OCI-LY7 (cell line): Measurements from ENCODE around the gene CPNE5. TPM values are rescaled to one million over a fixed set of nuclear protein-coding genes. Genes with fewer than 3 reads are reported as not detected.

Source experiments
- BruUV-seq: library from RNA; stranded (reverse); fragments of 400-500 nt; replicated peaks from 2 replicates; lab custom pipeline; 2021; lab: Mats Ljungman, UMichigan
- CTCF ChIA-PET: fragments of 300-600 bp; sonication (Branson Sonifier 250); formaldehyde crosslinking; loops from one replicate; lab custom pipeline; 2022; ENCODE audit warnings: antibody characterized with exemption; ENCODE audit not compliant: unreplicated experiment; lab: Charles Lee
- POLR2A ChIA-PET: fragments of 300-600 bp; sonication (Branson Sonifier 250); formaldehyde crosslinking; loops from one replicate; lab custom pipeline; 2022; ENCODE audit warnings: antibody characterized with exemption; lab: Charles Lee
- DNase-seq: peaks from one replicate; pipeline ENCODE4 v3.0.0-alpha.2; 2015; ENCODE audit warnings: low spot score
- H2AFZ ChIP-seq: fragments of 200-600 bp; sonication (generic), shearing (Covaris generic); 2 replicates; pipeline ENCODE4 v1.6.1; 2014; ENCODE audit warnings: mild to moderate bottlenecking, antibody characterized with exemption, low read length, moderate library complexity
- H3K27ac ChIP-seq: fragments of 200-600 bp; sonication (generic); 2 replicates; pipeline ENCODE4 v1.5.1; 2014; ENCODE audit warnings: mixed run types, low read depth, mild to moderate bottlenecking, moderate library complexity, low read length, inconsistent platforms; ENCODE audit not compliant: poor library complexity, severe bottlenecking
- H3K36me3 ChIP-seq: fragments of 200-600 bp; sonication (generic); 2 replicates; pipeline ENCODE4 v1.6.1; 2014; ENCODE audit warnings: mild to moderate bottlenecking, antibody characterized with exemption, low read length, moderate library complexity, mixed read lengths; ENCODE audit not compliant: insufficient read depth
- H3K4me1 ChIP-seq: fragments of 200-600 bp; sonication (generic); 2 replicates; pipeline ENCODE4 v1.5.1; 2014; ENCODE audit warnings: mild to moderate bottlenecking, low read length; ENCODE audit not compliant: insufficient read depth, poor library complexity, severe bottlenecking
- H3K4me2 ChIP-seq: fragments of 200-600 bp; sonication (generic); 2 replicates; pipeline ENCODE4 v1.6.1; 2014; ENCODE audit warnings: mild to moderate bottlenecking, low read length
- H3K4me3 ChIP-seq: fragments of 200-600 bp; sonication (generic); 2 replicates; pipeline ENCODE4 v1.5.1; 2014; ENCODE audit warnings: mild to moderate bottlenecking, low read depth, low read length; ENCODE audit not compliant: poor library complexity, severe bottlenecking
- H3K79me2 ChIP-seq: fragments of 200-600 bp; sonication (generic); 2 replicates; pipeline ENCODE4 v1.6.1; 2016; ENCODE audit warnings: low read depth, mild to moderate bottlenecking, low read length, moderate library complexity, mixed read lengths; ENCODE audit not compliant: insufficient read depth
- H3K9me2 ChIP-seq: fragments of 200-600 bp; sonication (generic); 2 replicates; pipeline ENCODE4 v1.6.1; 2016; ENCODE audit warnings: mild to moderate bottlenecking, low read length, mixed read lengths; ENCODE audit not compliant: insufficient read depth
- H3K9me3 ChIP-seq: fragments of 200-600 bp; sonication (generic); 2 replicates; pipeline ENCODE4 v1.6.1; 2014; ENCODE audit warnings: mild to moderate bottlenecking, mixed run types, low read length, mixed read lengths
- H4K20me1 ChIP-seq: fragments of 200-600 bp; sonication (generic); 2 replicates; pipeline ENCODE4 v1.6.1; 2014; ENCODE audit warnings: mild to moderate bottlenecking, antibody characterized with exemption, low read length, moderate library complexity, mixed read lengths; ENCODE audit not compliant: insufficient read depth
- EZH2phosphoT487 ChIP-seq: fragments of 200-600 bp; sonication (generic); IDR thresholded peaks from 2 replicates; pipeline ENCODE4 v1.6.1; 2018; ENCODE audit warnings: low read depth, borderline replicate concordance, mild to moderate bottlenecking, mixed run types, antibody characterized with exemption, low read length, moderate library complexity, mixed read lengths
- intact Hi-C: fragments of 100-400 bp; cut with micrococcal nuclease; formaldehyde crosslinking; loops from one replicate; pipeline ENCODE4 v1.10.0; 2022; ENCODE audit not compliant: unreplicated experiment
- total RNA-seq, 2 experiments: library from RNA; depleted of rRNA in 1 of 2; stranded (reverse); fragments of >200 nt in 1 of 2; shearing (Covaris generic) in 1 of 2; gene quantifications; 2 replicates each; pipeline ENCODE4 v1.2.3, GENCODE V29; 2014 to 2022
- TF ChIP-seq, protein P1 (sequence below): fragments of 200-600 bp; sonication (generic); conservative IDR thresholded peaks from 2 replicates; pipeline ENCODE4 v1.5.1; 2014; ENCODE audit warnings: mild to moderate bottlenecking, antibody characterized with exemption, low read length, moderate library complexity, mixed read lengths

Gene CPNE5
- total RNA-seq, 2 experiments from 2014 or later, result 37.7 to 89.8 TPM

DNA sequence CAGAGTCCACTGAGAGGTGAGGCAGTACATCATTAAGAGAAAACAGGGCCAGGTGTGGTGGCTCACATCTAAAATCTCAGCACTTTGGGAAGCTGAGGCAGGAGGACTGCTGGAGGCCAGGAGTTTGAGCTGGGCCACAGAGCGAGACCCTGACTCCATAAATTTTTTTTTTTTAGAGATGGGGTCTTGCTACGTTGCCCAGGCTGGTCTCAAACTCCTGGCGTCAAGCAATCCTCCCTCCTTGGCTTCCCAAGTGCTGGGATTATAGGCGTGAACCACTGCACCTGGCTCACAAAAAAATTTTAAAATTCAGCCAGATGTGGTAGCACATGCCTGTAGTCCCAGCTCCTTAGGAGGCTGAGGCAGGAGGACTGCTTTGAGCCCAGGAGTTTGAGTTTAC, 18.1 kb upstream of the CPNE5 start:
- POLR2A ChIA-PET, result interaction anchor here (0.6 to 0.7 kb wide), 2 partner anchors 8 to 17 kb away, joined by 3 read pairs; no protein-coding TSS in a partner anchor
- no peak overlapping the region for H3K27ac ChIP-seq
- TF ChIP-seq, protein P1, sequence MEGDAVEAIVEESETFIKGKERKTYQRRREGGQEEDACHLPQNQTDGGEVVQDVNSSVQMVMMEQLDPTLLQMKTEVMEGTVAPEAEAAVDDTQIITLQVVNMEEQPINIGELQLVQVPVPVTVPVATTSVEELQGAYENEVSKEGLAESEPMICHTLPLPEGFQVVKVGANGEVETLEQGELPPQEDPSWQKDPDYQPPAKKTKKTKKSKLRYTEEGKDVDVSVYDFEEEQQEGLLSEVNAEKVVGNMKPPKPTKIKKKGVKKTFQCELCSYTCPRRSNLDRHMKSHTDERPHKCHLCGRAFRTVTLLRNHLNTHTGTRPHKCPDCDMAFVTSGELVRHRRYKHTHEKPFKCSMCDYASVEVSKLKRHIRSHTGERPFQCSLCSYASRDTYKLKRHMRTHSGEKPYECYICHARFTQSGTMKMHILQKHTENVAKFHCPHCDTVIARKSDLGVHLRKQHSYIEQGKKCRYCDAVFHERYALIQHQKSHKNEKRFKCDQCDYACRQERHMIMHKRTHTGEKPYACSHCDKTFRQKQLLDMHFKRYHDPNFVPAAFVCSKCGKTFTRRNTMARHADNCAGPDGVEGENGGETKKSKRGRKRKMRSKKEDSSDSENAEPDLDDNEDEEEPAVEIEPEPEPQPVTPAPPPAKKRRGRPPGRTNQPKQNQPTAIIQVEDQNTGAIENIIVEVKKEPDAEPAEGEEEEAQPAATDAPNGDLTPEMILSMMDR, result no peak
- intact Hi-C loops, result no loop called here
- DNase-seq, result no peak
- no TSS peak for BruUV-seq
- H3K79me2 ChIP-seq, result peaks cover 15% of the 10 kb centered on the region; the same call in 1 of the 2 replicates
- no peaks in the 10 kb centered on the region for H3K9me3 ChIP-seq
- H3K4me3 ChIP-seq, result no peak overlapping the region
- no peaks in the 10 kb centered on the region for H3K4me1 ChIP-seq
- no peak overlapping the region for H2AFZ ChIP-seq
- CTCF ChIA-PET, result interaction anchor here (0.6 kb wide), 1 partner anchor 54 kb away, joined by 3 read pairs; no protein-coding TSS in a partner anchor
- no peaks in the 10 kb centered on the region for H3K9me2 ChIP-seq
- H4K20me1 ChIP-seq, result no peaks in the 10 kb centered on the region
- no peak overlapping the region for H3K4me2 ChIP-seq
- peaks cover 95% of the 10 kb centered on the region for H3K36me3 ChIP-seq

DNA sequence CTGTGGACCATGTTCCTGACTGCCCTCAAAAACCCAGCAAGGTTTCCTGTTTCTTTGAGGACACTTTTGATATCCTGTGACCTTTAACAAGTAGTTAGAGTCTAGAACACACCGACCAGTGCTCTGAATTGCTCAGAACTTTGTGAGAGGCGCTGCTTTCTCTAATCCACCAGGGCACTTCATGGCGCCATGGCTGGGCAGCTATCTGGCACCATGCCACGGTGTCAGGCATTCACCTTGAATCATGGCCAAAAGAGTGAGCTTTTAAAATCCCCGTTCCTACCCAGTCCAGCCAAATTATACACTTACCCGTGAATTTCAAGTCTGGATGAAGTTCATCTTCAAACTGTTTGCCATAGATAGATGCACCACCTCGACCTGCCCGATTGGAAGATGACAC, 17.0 kb upstream of the CPNE5 start:
- ChIA-PET CTCF (no interaction called here), POLR2A (no interaction called here)
- no peaks in the 10 kb centered on the region for H3K9me2 ChIP-seq
- 0 out of 2 replicates have a peak, but pooled peaks cover 5% of the 10 kb centered on the region for H4K20me1 ChIP-seq
- TF ChIP-seq, protein P1, result no peak
- no peak for TF ChIP-seq EZH2phosphoT487
- H3K9me3 ChIP-seq, result no peaks in the 10 kb centered on the region
- H3K4me1 ChIP-seq, result no peaks in the 10 kb centered on the region
- H3K4me2 ChIP-seq, result no peak overlapping the region
- H3K36me3 ChIP-seq, result peaks cover 96% of the 10 kb centered on the region
- no peak overlapping the region for H2AFZ ChIP-seq
- intact Hi-C loops, result no loop called here
- BruUV-seq, result no TSS peak
- H3K79me2 ChIP-seq, result peaks cover 13% of the 10 kb centered on the region; the same call in 1 of the 2 replicates
- DNase-seq, result no peak
- no peak overlapping the region for H3K4me3 ChIP-seq
- H3K27ac ChIP-seq, result no peak overlapping the region

DNA sequence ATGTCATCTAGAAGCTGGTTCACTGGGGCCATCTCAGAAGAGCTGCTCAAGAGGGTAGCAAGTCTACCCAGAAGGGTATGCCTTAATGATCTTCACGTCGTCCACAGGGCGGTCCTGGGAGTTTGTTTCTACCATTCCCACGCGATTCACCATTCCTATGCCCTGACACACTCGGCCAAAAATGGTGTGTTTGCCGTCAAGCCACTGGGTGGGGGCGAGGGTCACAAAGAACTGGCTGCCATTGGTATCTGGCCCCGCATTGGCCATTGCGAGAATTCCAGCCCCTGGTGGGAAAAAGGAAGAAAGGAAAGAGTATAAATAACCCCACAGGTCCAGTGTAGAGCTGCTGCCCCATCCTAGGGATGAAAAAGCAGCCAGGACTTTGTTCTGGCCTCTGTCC, 16.5 kb upstream of the CPNE5 start:
- DNase-seq, result no peak
- ChIA-PET POLR2A (no interaction called here), CTCF (no interaction called here)
- Histone ChIP-seq H3K36me3 (peaks cover 94% of the 10 kb centered on the region), H2AFZ (no peak overlapping the region), H3K27ac (no peak overlapping the region), H3K79me2 (peaks cover 8% of the 10 kb centered on the region; the same call in 1 of the 2 replicates), H3K4me1 (no peaks in the 10 kb centered on the region), H3K4me3 (no peak overlapping the region), H3K4me2 (no peak overlapping the region), H3K9me2 (no peaks in the 10 kb centered on the region), H3K9me3 (no peaks in the 10 kb centered on the region), H4K20me1 (0 out of 2 replicates have a peak, but pooled peaks cover 6% of the 10 kb centered on the region)
- TF ChIP-seq, protein P1, result no peak
- TF ChIP-seq EZH2phosphoT487, result no peak
- intact Hi-C loops, result no loop called here
- BruUV-seq, result no TSS peak
